ENCODE measurements around the gene PDE4C.

Gene PDE4C

DNA sequence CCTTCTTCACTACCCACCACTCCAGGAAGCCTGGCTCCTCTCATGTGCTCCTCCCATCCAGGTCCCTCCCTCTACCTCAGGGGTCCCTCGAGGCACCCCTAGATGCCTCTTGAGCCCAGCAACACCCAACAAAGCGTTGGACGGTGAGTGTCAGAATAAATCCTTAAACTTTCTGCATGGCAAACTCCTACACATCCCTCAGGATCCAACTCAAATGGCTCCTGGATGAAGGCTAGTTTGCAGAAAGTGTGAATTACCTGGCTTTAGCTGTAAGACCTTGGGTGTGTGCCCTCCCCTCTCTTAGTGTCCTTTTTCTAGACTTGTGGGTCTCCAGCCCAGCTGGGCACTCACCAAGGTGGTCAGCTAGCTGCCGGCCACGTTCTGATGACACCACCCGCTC, 27.9 kb downstream of the PDE4C start:
- no peak for DNase-seq (ENCODE audit: low read depth)

GRCh38 chr19:18197941-18198340, 28.3 kb downstream of the PDE4C start:
- no peak for DNase-seq (ENCODE audit: low read depth)

DNA sequence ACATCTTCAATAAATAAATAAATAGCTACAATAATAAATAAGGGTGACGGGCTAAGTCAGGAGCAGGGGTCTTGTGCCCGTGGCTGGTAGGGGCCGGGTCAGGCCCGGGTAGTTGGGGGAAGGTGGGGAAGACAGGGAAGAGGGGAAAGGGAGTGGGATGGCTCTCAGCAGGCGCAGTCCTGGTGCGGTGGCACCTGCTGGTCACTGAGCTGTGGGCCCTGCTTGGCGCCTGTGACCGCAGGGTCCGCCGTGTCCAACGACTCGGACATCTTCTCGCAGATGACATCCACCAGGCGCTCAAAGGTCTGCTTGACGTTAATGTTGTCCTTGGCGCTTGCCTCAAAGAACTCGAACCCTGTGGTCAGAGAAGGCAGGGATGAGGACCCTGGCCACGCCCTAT, 28.9 kb downstream of the PDE4C start:
- DNase-seq (ENCODE audit: low read depth): no peak

GRCh38 chr19:18196511-18196845, 29.8 kb downstream of the PDE4C start:
- DNase-seq (ENCODE audit: low read depth): no peak

GRCh38 chr19:18194554-18195238, 31.5 kb downstream of the PDE4C start:
- DNase-seq (ENCODE audit: low read depth): no peak

- no peak for DNase-seq (ENCODE audit: low read depth)
Measured at GRCh38 chr19:18194181-18194530, 32.1 kb downstream of the PDE4C start.

DNA sequence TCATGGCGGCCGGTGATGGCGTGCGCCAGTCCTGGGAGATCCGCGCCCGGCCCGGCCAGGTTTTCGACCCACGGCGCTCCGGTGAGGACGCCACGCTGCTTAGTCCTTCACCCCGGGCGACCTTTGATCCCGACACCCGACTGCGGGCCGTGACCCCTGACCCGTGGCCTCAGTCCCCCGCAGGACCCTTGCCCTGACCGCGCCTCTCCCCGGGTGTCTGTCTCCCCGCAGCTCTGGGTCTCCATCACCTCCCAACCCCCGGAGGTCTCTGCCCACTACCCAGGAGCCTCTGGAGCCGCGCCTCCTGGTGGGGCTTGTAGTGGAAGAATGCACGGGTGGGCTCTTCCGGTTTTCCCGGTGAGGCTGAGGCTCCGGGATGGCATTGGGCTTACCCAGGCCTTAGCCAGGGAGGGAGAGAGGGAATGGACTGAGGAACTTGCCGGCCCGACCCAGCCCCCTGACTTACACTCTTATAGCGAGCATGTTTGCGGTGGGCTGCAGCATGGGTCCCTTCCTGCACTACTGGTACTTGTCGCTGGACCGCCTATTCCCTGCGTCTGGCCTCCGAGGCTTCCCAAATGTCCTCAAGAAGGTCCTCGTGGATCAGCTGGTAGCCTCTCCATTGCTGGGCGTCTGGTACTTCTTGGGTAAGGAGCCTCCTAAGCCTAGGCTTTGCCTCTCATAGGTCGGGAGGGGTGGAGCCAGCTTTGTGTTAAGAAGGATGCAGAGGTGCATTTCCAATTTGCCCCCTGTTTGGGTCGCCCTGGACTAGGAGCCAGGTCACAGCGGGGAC, 32.7 kb downstream of the PDE4C start:
- no peak for DNase-seq (ENCODE audit: low read depth)

- peak; percentile 96 for DNase-seq (ENCODE audit: low read depth)
Measured at GRCh38 chr19:18192673-18193387, 33.4 kb downstream of the PDE4C start, which contains the start of gene MPV17L2. MPV17L2 (plus strand) TSS chr19:18193218; CDS start chr19:18193282, 64 bp downstream.

DNA sequence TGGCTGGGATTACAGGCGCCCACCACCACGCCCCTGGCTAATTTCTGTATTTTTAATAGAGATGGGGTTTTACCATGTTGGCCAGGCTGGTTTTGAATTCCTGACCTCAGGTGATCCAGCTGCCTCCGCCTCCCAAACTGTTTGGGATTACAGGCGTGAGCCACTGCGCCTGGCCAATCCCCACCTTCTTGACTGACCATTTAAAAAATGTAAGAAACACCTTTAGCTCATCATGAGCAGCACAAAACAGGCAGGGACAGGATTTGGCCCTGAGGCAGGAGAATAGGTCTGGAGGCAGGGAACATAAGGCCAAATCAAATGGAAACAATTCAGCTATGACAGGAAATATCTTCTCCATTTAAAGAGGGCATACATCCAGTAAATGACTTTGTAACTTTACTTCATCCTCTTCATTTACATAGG, 34.6 kb downstream of the PDE4C start:
- no peak for DNase-seq (ENCODE audit: low read depth)

- no peak for DNase-seq (ENCODE audit: low read depth)
Measured at GRCh38 chr19:18190278-18190677, 36.0 kb downstream of the PDE4C start.

DNA sequence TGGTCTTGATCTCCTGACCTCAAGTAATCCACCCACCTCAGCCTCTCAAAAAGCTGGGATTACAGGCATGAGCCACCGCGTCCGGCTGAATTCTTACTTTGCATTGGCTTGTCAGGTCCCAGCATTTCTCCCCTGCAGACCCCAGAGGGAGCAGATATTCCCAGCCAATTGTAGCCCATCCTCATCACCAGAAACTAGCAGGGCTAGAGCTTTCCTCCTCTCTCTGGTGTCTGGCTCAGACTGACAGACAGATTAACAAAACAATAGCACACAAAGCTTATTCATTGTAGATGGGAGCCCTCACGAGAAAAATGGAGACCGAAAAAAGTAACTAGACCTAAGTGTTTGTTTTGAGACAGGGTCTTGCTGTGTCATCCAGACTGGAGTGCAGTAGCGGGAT, 40.7 kb downstream of the PDE4C start:
- no peak for DNase-seq (ENCODE audit: low read depth)

GRCh38 chr19:18183529-18183928, 42.7 kb downstream of the PDE4C start:
- DNase-seq (ENCODE audit: low read depth): no peak

DNA sequence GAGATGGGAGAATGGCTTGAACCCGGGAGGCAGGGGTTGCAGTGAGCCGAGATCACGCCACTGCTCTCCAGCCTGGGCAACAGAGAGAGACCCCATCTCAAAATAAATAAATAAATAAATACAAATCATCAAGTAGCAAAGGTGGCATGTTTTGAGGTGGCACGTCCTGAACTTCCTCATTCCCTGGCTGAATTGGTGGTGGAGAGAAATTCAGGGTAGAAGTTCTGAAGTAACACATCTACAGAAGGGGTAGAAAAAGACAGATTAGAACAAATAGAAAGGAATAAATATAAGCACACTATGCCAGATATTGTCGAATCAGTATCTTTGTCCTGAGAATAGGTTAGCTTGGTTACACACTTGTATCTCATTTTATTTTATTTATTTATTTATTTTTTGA, 46.3 kb downstream of the PDE4C start:
- no peak for DNase-seq (ENCODE audit: low read depth)

- DNase-seq (ENCODE audit: low read depth): no peak
Measured at GRCh38 chr19:18176367-18177310, 49.6 kb downstream of the PDE4C start.

DNA sequence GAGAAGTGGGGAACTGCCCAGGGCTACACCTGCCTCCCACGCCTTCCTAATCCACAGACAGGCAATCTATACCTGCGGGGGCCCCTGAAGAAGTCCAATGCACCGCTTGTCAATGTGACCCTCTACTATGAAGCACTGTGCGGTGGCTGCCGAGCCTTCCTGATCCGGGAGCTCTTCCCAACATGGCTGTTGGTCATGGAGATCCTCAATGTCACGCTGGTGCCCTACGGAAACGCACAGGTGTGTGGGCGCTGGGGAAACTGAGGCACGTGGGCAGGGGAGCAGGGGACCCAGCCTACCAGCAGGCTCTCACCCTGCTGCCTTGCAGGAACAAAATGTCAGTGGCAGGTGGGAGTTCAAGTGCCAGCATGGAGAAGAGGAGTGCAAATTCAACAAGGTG, 51.3 kb downstream of the PDE4C start:
- no peak for DNase-seq (ENCODE audit: low read depth)

All from stimulated activated CD8-positive, alpha-beta memory T cell treated with anti-CD3 and anti-CD28 coated beads, Interleukin-4, amount 100 ng/mL, for 24 hours (primary cell).